ENCODE data around the gene RPL26.
"Not testable (repeated sequence)": the region's sequence is repeated elsewhere in the genome, so short reads cannot be mapped to it uniquely, and the experiment has no call there.

RPL26 gene

DNA sequence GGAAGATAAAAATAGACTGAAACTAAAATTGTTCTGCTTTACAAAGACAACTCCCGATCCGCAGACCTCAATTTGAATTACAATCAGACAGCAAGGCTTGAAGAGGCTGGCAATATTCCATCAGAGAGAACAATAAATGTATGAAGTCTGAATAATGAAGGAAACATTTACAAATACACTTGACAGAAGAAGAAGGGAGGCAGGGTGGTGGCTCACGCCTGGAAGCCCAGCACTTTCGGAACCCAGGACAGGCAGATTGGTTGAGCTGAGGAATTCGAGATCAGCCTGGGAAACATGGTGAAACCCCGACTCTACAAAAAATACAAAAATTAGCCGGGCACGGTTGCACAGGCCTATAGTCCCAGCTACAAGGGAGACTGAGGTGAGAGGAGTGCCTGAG, 28.8 kb downstream of the RPL26 start:
- Histone ChIP-seq H2BK12ac (ENCODE audit: low read length in 2 of 2) (no peak overlapping the region), H2BK15ac (ENCODE audit: low read depth, poor library complexity, severe bottlenecking) (no peak overlapping the region), H2AK5ac (ENCODE audit: low read length, severe bottlenecking) (no peak overlapping the region)

DNA sequence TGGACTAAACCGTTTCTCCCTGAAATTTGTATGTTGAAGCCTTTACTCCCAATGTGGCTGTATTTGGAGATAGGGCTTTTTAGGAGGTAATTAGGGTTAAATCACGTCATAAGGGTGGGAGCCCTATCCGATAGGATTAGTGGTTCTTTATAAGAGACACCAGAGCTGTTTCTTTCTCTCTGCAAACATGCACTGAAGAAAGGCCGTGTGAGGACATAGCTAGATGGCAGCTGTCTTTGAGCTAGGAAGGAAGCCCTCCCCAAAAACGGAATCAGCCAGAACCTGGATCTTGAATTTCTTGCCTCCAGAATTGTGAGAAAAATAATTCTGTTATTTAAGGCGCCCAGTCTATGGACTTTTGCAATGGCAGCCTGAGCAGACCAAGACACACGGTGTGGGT, 29.3 kb downstream of the RPL26 start:
- Histone ChIP-seq H2BK12ac (ENCODE audit: low read length in 2 of 2) (no peak overlapping the region), H2BK15ac (ENCODE audit: low read depth, poor library complexity, severe bottlenecking) (no peak overlapping the region), H4K91ac (ENCODE audit: low read length) (no peak overlapping the region), H2BK5ac (ENCODE audit: low read depth, low read length, poor library complexity, severe bottlenecking) (no peak overlapping the region), H2AK5ac (ENCODE audit: low read length, severe bottlenecking) (no peak overlapping the region), H3K4ac (ENCODE audit: low read depth in 1 of 2, low read length in 2 of 2) (no peak overlapping the region), H3K9me3 (ENCODE audit: control insufficient read depth, low read length) (no peaks in the 10 kb centered on the region), H3K14ac (ENCODE audit: low read length in 2 of 2) (no peak overlapping the region), H2AFZ (ENCODE audit: low read depth, low read length) (no peak overlapping the region), H3K4me1 (ENCODE audit: control insufficient read depth, insufficient read depth, low read depth, low read length) (no peaks in the 10 kb centered on the region), H4K8ac (ENCODE audit: low read length) (no peak overlapping the region), H3K18ac (ENCODE audit: low read depth in 1 of 2, low read length in 2 of 2) (no peak overlapping the region), H3K4me3 (ENCODE audit: insufficient read depth in 1 of 2, low read depth in 1 of 2, low read length in 2 of 2) (no peak overlapping the region), H3K79me1 (replicated peaks; ENCODE audit: low read length, poor library complexity, severe bottlenecking) (no peaks in the 10 kb centered on the region), H3K23ac (ENCODE audit: low read length in 2 of 2) (no peak overlapping the region), H3K9ac (ENCODE audit: low read length) (no peak overlapping the region), H3K4me2 (ENCODE audit: low read length, poor library complexity, severe bottlenecking) (no peak overlapping the region), H2BK120ac (ENCODE audit: low read depth, low read length) (no peak overlapping the region), H3K27me3 (ENCODE audit: control insufficient read depth in 1 of 2, insufficient read depth in 1 of 2, low read length in 2 of 2) (no peaks in the 10 kb centered on the region), H3K27ac (ENCODE audit: low read length, poor library complexity, severe bottlenecking) (no peak overlapping the region), H3K36me3 (ENCODE audit: control insufficient read depth in 1 of 2, insufficient read depth in 2 of 2, low read depth in 1 of 2, low read length in 2 of 2) (no peaks in the 10 kb centered on the region)
- no peak for DNase-seq
- WGBS, result 91% methylated on average over 7 of the region's 7 CpGs

More for the DNA sequence above, 28.8 kb downstream of the RPL26 start:
- Histone ChIP-seq H3K4me2 (ENCODE audit: low read length, poor library complexity, severe bottlenecking) (no peak overlapping the region), H4K91ac (ENCODE audit: low read length) (no peak overlapping the region), H3K23ac (ENCODE audit: low read length in 2 of 2) (no peak overlapping the region), H3K27me3 (ENCODE audit: control insufficient read depth in 1 of 2, insufficient read depth in 1 of 2, low read length in 2 of 2) (no peaks in the 10 kb centered on the region), H3K4me1 (ENCODE audit: control insufficient read depth, insufficient read depth, low read depth, low read length) (no peaks in the 10 kb centered on the region), H3K14ac (ENCODE audit: low read length in 2 of 2) (no peak overlapping the region), H3K9ac (ENCODE audit: low read length) (no peak overlapping the region), H2BK120ac (ENCODE audit: low read depth, low read length) (no peak overlapping the region), H2AFZ (ENCODE audit: low read depth, low read length) (no peak overlapping the region), H3K4ac (ENCODE audit: low read depth in 1 of 2, low read length in 2 of 2) (no peak overlapping the region), H2BK5ac (ENCODE audit: low read depth, low read length, poor library complexity, severe bottlenecking) (no peak overlapping the region), H3K18ac (ENCODE audit: low read depth in 1 of 2, low read length in 2 of 2) (no peak overlapping the region), H3K79me1 (replicated peaks; ENCODE audit: low read length, poor library complexity, severe bottlenecking) (peaks cover 2% of the 10 kb centered on the region), H3K36me3 (ENCODE audit: control insufficient read depth in 1 of 2, insufficient read depth in 2 of 2, low read depth in 1 of 2, low read length in 2 of 2) (no peaks in the 10 kb centered on the region), H4K8ac (ENCODE audit: low read length) (no peak overlapping the region), H3K9me3 (ENCODE audit: control insufficient read depth, low read length) (no peaks in the 10 kb centered on the region), H3K27ac (ENCODE audit: low read length, poor library complexity, severe bottlenecking) (no peak overlapping the region), H3K4me3 (ENCODE audit: insufficient read depth in 1 of 2, low read depth in 1 of 2, low read length in 2 of 2) (no peak overlapping the region)
- 90% methylated on average over 5 of the region's 8 CpGs for WGBS
- no peak for DNase-seq

DNA sequence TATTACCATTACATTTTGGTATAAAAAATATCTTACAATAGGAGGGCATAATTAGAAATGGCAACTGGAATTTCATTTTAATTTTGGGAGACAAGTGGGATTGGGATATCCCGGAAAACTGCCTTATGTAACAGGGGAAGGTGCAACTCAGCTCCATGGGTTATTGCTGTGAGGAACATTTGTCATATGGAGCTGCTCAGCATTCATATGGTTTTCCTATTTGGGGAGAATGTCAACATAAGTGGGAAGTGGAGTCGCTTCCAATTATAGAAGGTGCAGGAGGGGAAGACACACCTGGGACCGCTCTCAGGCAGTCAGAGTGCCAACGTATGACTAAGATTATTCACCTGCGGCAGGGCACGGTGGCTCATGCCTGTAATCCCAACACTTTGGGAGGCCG, 32.7 kb downstream of the RPL26 start:
- Histone ChIP-seq H3K36me3 (ENCODE audit: control insufficient read depth in 1 of 2, insufficient read depth in 2 of 2, low read depth in 1 of 2, low read length in 2 of 2) (no peaks in the 10 kb centered on the region), H3K27ac (ENCODE audit: low read length, poor library complexity, severe bottlenecking) (no peak overlapping the region), H4K8ac (ENCODE audit: low read length) (no peak overlapping the region), H3K23ac (ENCODE audit: low read length in 2 of 2) (no peak overlapping the region), H4K91ac (ENCODE audit: low read length) (no peak overlapping the region), H3K4me1 (ENCODE audit: control insufficient read depth, insufficient read depth, low read depth, low read length) (no peaks in the 10 kb centered on the region), H2BK120ac (ENCODE audit: low read depth, low read length) (no peak overlapping the region), H2BK12ac (ENCODE audit: low read length in 2 of 2) (no peak overlapping the region), H3K4ac (ENCODE audit: low read depth in 1 of 2, low read length in 2 of 2) (no peak overlapping the region), H2AK5ac (ENCODE audit: low read length, severe bottlenecking) (no peak overlapping the region), H3K9me3 (ENCODE audit: control insufficient read depth, low read length) (peaks cover 2% of the 10 kb centered on the region), H3K4me2 (ENCODE audit: low read length, poor library complexity, severe bottlenecking) (no peak overlapping the region), H3K14ac (ENCODE audit: low read length in 2 of 2) (no peak overlapping the region), H3K9ac (ENCODE audit: low read length) (no peak overlapping the region), H2AFZ (ENCODE audit: low read depth, low read length) (no peak overlapping the region), H3K18ac (ENCODE audit: low read depth in 1 of 2, low read length in 2 of 2) (no peak overlapping the region), H3K27me3 (ENCODE audit: control insufficient read depth in 1 of 2, insufficient read depth in 1 of 2, low read length in 2 of 2) (peaks cover 12 to 23% of the 10 kb centered on the region in 2 experiments), H3K79me1 (replicated peaks; ENCODE audit: low read length, poor library complexity, severe bottlenecking) (no peaks in the 10 kb centered on the region), H2BK5ac (ENCODE audit: low read depth, low read length, poor library complexity, severe bottlenecking) (no peak overlapping the region), H2BK15ac (ENCODE audit: low read depth, poor library complexity, severe bottlenecking) (no peak overlapping the region), H3K4me3 (ENCODE audit: insufficient read depth in 1 of 2, low read depth in 1 of 2, low read length in 2 of 2) (no peak overlapping the region)
- WGBS, result 79% methylated on average over 5 of the region's 7 CpGs
- DNase-seq, result no peak

DNA sequence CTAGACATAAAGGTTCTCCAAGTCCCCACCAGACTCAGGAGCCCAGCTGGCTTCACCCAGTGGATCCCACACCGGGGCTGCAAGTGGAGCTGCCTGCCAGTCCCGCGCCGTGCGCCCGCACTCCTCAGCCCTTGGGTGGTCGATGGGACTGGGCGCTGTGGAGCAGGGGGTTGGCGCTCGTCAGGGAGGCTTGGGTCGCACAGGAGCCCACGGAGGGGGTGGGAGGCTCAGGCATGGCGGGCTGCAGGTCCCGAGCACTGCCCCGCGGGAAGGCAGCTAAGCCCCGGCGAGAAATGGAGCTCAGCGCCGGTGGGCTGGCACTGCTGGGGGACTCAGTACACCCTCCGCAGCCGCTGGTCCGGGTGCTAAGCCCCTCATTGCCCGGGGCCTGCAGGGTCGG, 36.0 kb downstream of the RPL26 start:
- not testable (repeated sequence) for H3K14ac ChIP-seq (ENCODE audit: low read length in 2 of 2); H2AK5ac ChIP-seq (ENCODE audit: low read length, severe bottlenecking); H3K4ac ChIP-seq (ENCODE audit: low read depth in 1 of 2, low read length in 2 of 2); H2BK120ac ChIP-seq (ENCODE audit: low read depth, low read length); H2BK15ac ChIP-seq (ENCODE audit: low read depth, poor library complexity, severe bottlenecking); H3K23ac ChIP-seq (ENCODE audit: low read length in 2 of 2); H3K4me2 ChIP-seq (ENCODE audit: low read length, poor library complexity, severe bottlenecking); DNase-seq; H3K9me3 ChIP-seq (ENCODE audit: control insufficient read depth, low read length); H3K4me1 ChIP-seq (ENCODE audit: control insufficient read depth, insufficient read depth, low read depth, low read length); H4K8ac ChIP-seq (ENCODE audit: low read length); H3K27ac ChIP-seq (ENCODE audit: low read length, poor library complexity, severe bottlenecking); H3K9ac ChIP-seq (ENCODE audit: low read length); H3K79me1 ChIP-seq (replicated peaks; ENCODE audit: low read length, poor library complexity, severe bottlenecking); H3K4me3 ChIP-seq (ENCODE audit: insufficient read depth in 1 of 2, low read depth in 1 of 2, low read length in 2 of 2); H2BK5ac ChIP-seq (ENCODE audit: low read depth, low read length, poor library complexity, severe bottlenecking); H4K91ac ChIP-seq (ENCODE audit: low read length); H3K18ac ChIP-seq (ENCODE audit: low read depth in 1 of 2, low read length in 2 of 2); H3K36me3 ChIP-seq (ENCODE audit: control insufficient read depth in 1 of 2, insufficient read depth in 2 of 2, low read depth in 1 of 2, low read length in 2 of 2); H2AFZ ChIP-seq (ENCODE audit: low read depth, low read length); H2BK12ac ChIP-seq (ENCODE audit: low read length in 2 of 2)
- 97% methylated on average over 16 of the region's 25 CpGs for WGBS
- peaks cover 17 to 31% of the 10 kb centered on the region in 2 experiments for H3K27me3 ChIP-seq (ENCODE audit: control insufficient read depth in 1 of 2, insufficient read depth in 1 of 2, low read length in 2 of 2)
